ENCODE measurements around the gene NECTIN1. TPM values are rescaled to one million over a fixed set of nuclear protein-coding genes. Genes with fewer than 3 reads are reported as not detected.

NECTIN1 gene
- total RNA-seq, 1 experiment from 2014 or later = 19.9 TPM

DNA sequence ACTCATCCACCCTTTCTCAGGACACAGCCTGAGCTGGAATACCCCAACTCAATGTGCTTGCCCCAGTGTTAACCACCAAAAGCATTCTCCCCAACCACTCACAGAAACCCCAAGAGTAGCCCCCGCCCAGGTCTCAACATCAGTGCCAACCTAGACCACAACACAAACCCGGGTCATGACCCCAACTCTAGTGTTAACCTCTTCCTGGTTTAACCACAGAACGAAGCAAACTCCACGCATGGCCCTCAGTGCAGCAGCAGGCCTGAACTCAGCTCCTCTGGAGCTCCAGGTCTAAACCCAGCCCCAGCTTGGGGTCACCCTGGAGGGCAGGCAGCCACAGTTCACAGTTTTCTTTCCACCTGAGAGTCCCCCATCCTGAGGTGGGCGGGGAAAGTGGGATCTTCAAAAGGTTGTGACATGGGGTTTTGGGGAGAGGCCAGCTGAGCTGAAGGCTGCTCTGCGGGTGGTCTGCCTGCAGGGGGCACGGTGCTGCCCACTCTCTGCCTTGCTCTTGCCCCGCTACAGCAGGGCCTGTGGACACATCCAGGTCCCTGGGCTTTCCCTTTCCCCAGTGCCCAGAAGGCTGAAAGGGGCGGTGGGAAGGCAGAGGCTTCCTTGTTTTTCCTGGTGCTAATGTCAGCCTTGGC, 37.9 kb downstream of the NECTIN1 start:
- no TSS peak for BruUV-seq (replicated peaks)
- no peak for DNase-seq
- no peaks in the 10 kb centered on the region for H4K20me1 ChIP-seq (ENCODE audit: low read length)
- H3K9me2 ChIP-seq (replicated peaks; ENCODE audit: low read length) = no peaks in the 10 kb centered on the region
- no peaks in the 10 kb centered on the region for H3K27me3 ChIP-seq (ENCODE audit: low read length)
- H3K9ac ChIP-seq (ENCODE audit: low read length) = no peak overlapping the region
- intact Hi-C loops (cut with micrococcal nuclease) = no loop called here
- H2AFZ ChIP-seq (ENCODE audit: low read length) = no peak overlapping the region
- no peaks in the 10 kb centered on the region for H3F3A ChIP-seq (ENCODE audit: low read length, unreplicated experiment)
- H3K4me2 ChIP-seq (ENCODE audit: low read length) = no peak overlapping the region
- ChIA-PET CTCF (interaction anchor here (0.6 kb wide), 1 partner anchor 445 kb away, joined by 3 read pairs; no protein-coding TSS in a partner anchor), POLR2A (ENCODE audit: unreplicated experiment) (no interaction called here)
- H3K36me3 ChIP-seq (ENCODE audit: low read depth, low read length) = no peaks in the 10 kb centered on the region
- no peaks in the 10 kb centered on the region for H3K9me3 ChIP-seq (ENCODE audit: low read length)
- no peak for ATAC-seq
- H3K4me1 ChIP-seq (ENCODE audit: insufficient read depth, low read length) = no peaks in the 10 kb centered on the region
- TF ChIP-seq, protein P1, sequence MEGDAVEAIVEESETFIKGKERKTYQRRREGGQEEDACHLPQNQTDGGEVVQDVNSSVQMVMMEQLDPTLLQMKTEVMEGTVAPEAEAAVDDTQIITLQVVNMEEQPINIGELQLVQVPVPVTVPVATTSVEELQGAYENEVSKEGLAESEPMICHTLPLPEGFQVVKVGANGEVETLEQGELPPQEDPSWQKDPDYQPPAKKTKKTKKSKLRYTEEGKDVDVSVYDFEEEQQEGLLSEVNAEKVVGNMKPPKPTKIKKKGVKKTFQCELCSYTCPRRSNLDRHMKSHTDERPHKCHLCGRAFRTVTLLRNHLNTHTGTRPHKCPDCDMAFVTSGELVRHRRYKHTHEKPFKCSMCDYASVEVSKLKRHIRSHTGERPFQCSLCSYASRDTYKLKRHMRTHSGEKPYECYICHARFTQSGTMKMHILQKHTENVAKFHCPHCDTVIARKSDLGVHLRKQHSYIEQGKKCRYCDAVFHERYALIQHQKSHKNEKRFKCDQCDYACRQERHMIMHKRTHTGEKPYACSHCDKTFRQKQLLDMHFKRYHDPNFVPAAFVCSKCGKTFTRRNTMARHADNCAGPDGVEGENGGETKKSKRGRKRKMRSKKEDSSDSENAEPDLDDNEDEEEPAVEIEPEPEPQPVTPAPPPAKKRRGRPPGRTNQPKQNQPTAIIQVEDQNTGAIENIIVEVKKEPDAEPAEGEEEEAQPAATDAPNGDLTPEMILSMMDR (conservative IDR thresholded peaks at IDR 0.05; ENCODE audit: low read depth, low read length) = no peak
- TF ChIP-seq EZH2phosphoT487 (IDR thresholded peaks at IDR 0.05; ENCODE audit: borderline replicate concordance, low read length) = no peak
- TF ChIP-seq EZH2 (IDR thresholded peaks at IDR 0.05; ENCODE audit: low read length, unreplicated experiment) = no peak
- H3K4me3 ChIP-seq (ENCODE audit: low read length) = no peak overlapping the region
- H3K79me2 ChIP-seq (ENCODE audit: low read length) = no peaks in the 10 kb centered on the region
- H3K27ac ChIP-seq (ENCODE audit: low read length) = no peak overlapping the region

DNA sequence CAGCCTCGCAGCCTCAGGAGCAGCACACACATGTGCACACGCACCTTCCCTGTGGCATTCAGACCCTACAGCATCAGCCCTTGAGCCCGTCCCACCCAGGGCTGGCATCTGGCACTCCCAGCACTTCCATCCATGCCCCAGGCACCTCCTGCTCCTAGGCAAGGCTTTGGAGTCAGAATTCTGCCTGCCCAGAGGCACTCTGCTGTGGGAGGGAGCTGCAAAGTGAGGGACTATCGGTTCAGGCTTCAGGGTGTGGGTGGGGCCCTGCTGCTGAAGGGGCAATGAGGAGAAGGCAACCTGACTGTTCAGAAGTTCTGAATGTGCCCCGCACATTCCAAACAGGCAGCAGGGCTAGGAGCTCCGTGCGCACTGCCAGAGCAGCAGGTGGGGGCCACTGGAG, 39.7 kb downstream of the NECTIN1 start:
- Histone ChIP-seq H2AFZ (ENCODE audit: low read length) (no peak overlapping the region), H3K36me3 (ENCODE audit: low read depth, low read length) (no peaks in the 10 kb centered on the region), H3K27ac (ENCODE audit: low read length) (no peak overlapping the region), H3K9me3 (ENCODE audit: low read length) (no peaks in the 10 kb centered on the region), H3K4me2 (ENCODE audit: low read length) (no peak overlapping the region), H3K9ac (ENCODE audit: low read length) (no peak overlapping the region), H4K20me1 (ENCODE audit: low read length) (no peaks in the 10 kb centered on the region), H3K4me3 (ENCODE audit: low read length) (no peak overlapping the region), H3K79me2 (ENCODE audit: low read length) (no peaks in the 10 kb centered on the region), H3K9me2 (replicated peaks; ENCODE audit: low read length) (no peaks in the 10 kb centered on the region), H3F3A (ENCODE audit: low read length, unreplicated experiment) (no peaks in the 10 kb centered on the region), H3K27me3 (ENCODE audit: low read length) (no peaks in the 10 kb centered on the region), H3K4me1 (ENCODE audit: insufficient read depth, low read length) (peaks cover 16% of the 10 kb centered on the region)
- ATAC-seq (no peak), DNase-seq (no peak)
- intact Hi-C loops (cut with micrococcal nuclease) = no loop called here
- POLR2A ChIA-PET (ENCODE audit: unreplicated experiment) = no interaction called here
- no TSS peak for BruUV-seq (replicated peaks)
- no peak for TF ChIP-seq EZH2phosphoT487 (IDR thresholded peaks at IDR 0.05; ENCODE audit: borderline replicate concordance, low read length)
- TF ChIP-seq, protein P1 (conservative IDR thresholded peaks at IDR 0.05; ENCODE audit: low read depth, low read length) = no peak
- TF ChIP-seq EZH2 (IDR thresholded peaks at IDR 0.05; ENCODE audit: low read length, unreplicated experiment) = no peak
- CTCF ChIA-PET = no interaction called here

DNA sequence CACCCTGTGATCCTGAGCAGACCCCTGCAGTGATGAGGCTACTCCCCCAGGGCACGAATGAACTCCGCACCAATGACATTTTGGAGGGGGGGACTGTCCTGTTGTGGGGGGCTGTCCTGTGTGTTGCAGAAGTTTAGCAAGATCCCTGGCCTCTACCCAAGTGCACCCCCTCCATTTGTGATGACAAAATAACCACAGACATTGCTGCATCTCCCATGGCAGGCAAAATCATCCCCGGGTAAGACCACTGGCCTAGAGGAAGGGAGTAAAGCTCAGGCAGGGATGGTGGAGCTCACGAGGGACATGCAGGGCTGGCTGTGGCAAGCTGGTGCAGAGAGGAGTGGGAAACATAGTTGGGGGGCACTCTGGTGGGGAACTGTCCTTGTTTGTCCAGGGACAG, 40.6 kb downstream of the NECTIN1 start:
- intact Hi-C loops (cut with micrococcal nuclease) = no loop called here
- DNase-seq (no peak), ATAC-seq (no peak)
- no peak overlapping the region for H3K4me2 ChIP-seq (ENCODE audit: low read length)
- H3K79me2 ChIP-seq (ENCODE audit: low read length) = no peaks in the 10 kb centered on the region
- no peak overlapping the region for H3K27ac ChIP-seq (ENCODE audit: low read length)
- H3K9me3 ChIP-seq (ENCODE audit: low read length) = no peaks in the 10 kb centered on the region
- TF ChIP-seq, protein P1 (conservative IDR thresholded peaks at IDR 0.05; ENCODE audit: low read depth, low read length) = no peak
- TF ChIP-seq EZH2 (IDR thresholded peaks at IDR 0.05; ENCODE audit: low read length, unreplicated experiment) = no peak
- TF ChIP-seq EZH2phosphoT487 (IDR thresholded peaks at IDR 0.05; ENCODE audit: borderline replicate concordance, low read length) = no peak
- CTCF ChIA-PET = no interaction called here
- no TSS peak for BruUV-seq (replicated peaks)
- H3K4me3 ChIP-seq (ENCODE audit: low read length) = no peak overlapping the region
- no peak overlapping the region for H2AFZ ChIP-seq (ENCODE audit: low read length)
- no peaks in the 10 kb centered on the region for H3F3A ChIP-seq (ENCODE audit: low read length, unreplicated experiment)
- H3K9ac ChIP-seq (ENCODE audit: low read length) = no peak overlapping the region
- H3K4me1 ChIP-seq (ENCODE audit: insufficient read depth, low read length) = peaks cover 26% of the 10 kb centered on the region
- H3K9me2 ChIP-seq (replicated peaks; ENCODE audit: low read length) = no peaks in the 10 kb centered on the region
- POLR2A ChIA-PET (ENCODE audit: unreplicated experiment) = no interaction called here
- no peaks in the 10 kb centered on the region for H3K36me3 ChIP-seq (ENCODE audit: low read depth, low read length)
- no peaks in the 10 kb centered on the region for H4K20me1 ChIP-seq (ENCODE audit: low read length)
- no peaks in the 10 kb centered on the region for H3K27me3 ChIP-seq (ENCODE audit: low read length)

All from PC-3 (cell line).